ENCODE data around the gene TENT5C.

The TENT5C gene

GRCh38 chr1:117633068-117633345, 27.2 kb downstream of the TENT5C start:
- in situ Hi-C loops (cut with HindIII; ENCODE audit: low sequenced_read_pairs): no loop called here

- in situ Hi-C loops (cut with HindIII; ENCODE audit: low sequenced_read_pairs): no loop called here
Measured at GRCh38 chr1:117633423-117633822, 27.6 kb downstream of the TENT5C start.

DNA sequence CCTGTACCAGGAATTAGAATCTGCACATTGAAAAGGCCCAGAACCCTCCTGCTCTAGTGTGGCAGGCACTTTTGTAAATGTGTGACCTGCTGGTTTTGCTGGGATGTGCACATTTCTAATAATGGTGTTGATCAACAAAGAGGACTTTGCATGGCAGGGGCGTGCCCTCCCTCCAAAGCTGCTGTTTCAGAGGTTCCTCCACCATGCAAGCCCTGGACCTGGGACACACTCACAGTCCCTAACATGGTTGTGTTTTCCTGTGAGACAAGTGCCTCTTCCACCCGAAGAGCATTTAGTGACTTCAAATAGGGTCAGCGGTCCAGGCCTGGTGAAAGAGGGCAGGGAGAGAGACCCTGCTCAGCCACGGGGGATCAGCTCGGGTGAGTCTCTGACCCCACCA, 28.1 kb downstream of the TENT5C start:
- in situ Hi-C loops (cut with HindIII; ENCODE audit: low sequenced_read_pairs): no loop called here

DNA sequence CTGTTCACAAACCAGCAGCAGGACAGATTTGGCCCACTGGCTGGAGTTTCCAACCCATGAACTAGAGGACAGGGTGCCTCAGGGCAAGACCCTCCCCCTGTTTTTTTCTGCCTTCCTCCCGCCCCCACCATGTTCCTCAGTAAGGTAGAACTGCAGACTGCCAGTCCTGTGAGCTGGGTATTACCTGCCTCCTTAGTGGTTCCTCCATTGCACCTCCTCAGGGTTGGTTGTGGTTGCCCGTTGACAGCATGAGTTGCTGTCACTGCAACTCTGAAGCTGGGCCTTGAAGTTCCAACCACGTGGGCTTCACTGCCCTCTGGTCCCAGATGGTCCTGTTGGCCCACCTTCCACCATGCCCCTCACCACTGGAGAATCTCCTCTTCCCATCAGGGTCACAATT, 28.8 kb downstream of the TENT5C start:
- in situ Hi-C loops (cut with HindIII; ENCODE audit: low sequenced_read_pairs): no loop called here

DNA sequence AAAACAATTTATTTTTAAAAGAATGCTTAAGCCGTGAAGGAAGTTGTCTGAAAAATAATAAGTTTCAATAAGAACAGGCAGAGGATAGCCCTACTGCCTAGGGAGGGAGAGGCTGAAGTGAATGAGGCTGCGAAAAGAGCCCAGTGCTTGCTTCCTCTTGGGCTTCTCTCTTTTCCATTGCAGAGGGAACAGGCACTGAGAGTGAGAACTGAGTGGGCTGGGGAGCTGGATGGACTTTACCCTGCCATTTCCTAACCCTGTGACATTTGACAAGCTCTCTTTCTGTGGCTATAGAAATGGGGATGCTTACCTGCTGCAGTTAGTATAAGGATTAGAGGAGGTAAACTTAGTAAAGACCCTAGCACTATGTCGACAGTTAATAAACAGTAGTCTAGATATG, 30.0 kb downstream of the TENT5C start:
- in situ Hi-C loops (cut with HindIII; ENCODE audit: low sequenced_read_pairs): no loop called here

- in situ Hi-C loops (cut with HindIII; ENCODE audit: low sequenced_read_pairs): no loop called here
Measured at GRCh38 chr1:117636637-117637425, 31.0 kb downstream of the TENT5C start.

DNA sequence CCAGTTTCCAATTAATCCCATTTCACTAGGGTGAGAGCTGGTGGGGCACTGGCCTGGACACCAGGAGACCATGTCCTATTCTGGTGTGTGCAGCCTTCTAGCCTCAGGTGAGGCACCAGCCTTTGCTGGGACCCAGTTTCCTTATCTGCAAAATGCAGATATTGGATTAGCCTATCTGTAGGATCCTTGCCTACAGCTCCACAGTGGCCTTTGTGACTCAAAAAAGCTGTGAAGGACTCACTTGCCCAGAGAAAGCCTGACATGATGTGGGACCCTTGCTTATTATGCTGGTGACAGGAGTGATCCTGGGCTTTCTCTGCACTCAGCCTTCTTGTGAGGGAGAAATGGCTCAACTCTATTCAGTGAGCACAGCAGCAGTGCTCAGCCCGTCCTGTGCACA, 32.3 kb downstream of the TENT5C start:
- in situ Hi-C loops (cut with HindIII; ENCODE audit: low sequenced_read_pairs): no loop called here

- in situ Hi-C loops (cut with HindIII; ENCODE audit: low sequenced_read_pairs): no loop called here
Measured at GRCh38 chr1:117638759-117639158, 32.9 kb downstream of the TENT5C start.

GRCh38 chr1:117639741-117640140, 33.9 kb downstream of the TENT5C start:
- in situ Hi-C loops (cut with HindIII; ENCODE audit: low sequenced_read_pairs): no loop called here

GRCh38 chr1:117641536-117641935, 35.7 kb downstream of the TENT5C start:
- in situ Hi-C loops (cut with HindIII; ENCODE audit: low sequenced_read_pairs): no loop called here

DNA sequence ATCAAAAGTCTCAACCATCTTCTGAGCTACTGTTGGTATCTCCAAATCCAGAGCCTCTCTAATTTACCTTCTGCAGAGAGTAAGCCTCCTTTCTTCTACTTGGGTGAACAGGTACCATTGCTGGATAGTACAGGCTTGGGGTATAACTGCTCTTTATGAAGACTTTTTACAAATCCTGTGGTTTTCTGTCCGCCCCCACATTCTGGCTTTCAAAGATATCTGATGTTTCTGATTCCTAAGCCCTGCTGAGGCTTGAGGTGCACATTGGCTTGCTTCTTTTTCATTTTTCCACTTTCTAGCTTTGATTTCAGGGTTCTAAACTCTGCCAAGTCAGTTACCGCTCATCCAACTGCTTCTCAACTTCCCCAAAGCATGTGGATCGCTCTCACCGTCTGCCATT, 37.1 kb downstream of the TENT5C start:
- in situ Hi-C loops (cut with HindIII; ENCODE audit: low sequenced_read_pairs): no loop called here

- in situ Hi-C loops (cut with HindIII; ENCODE audit: low sequenced_read_pairs): no loop called here
Measured at GRCh38 chr1:117643601-117644000, 37.8 kb downstream of the TENT5C start.

GRCh38 chr1:117644696-117645311, 39.0 kb downstream of the TENT5C start:
- in situ Hi-C loops (cut with HindIII; ENCODE audit: low sequenced_read_pairs): no loop called here

DNA sequence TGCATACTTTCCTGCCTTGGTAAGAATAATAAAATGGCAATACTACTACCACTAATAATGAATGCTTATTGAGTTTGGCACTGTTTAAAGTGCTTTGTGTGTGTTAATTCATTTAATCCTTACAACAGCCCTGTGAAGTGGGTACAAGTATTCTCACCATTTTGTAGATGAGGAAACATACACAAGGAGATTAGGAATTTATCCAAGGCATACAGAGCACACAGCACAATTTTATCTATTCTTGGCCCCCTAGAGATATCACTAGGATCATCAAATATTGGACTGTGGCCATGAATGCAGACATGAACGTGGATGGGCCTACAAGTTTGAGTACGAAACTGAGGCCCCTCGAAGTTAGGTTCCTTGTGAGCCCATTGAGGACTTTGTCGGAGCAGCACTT, 39.5 kb downstream of the TENT5C start:
- in situ Hi-C loops (cut with HindIII; ENCODE audit: low sequenced_read_pairs): no loop called here

DNA sequence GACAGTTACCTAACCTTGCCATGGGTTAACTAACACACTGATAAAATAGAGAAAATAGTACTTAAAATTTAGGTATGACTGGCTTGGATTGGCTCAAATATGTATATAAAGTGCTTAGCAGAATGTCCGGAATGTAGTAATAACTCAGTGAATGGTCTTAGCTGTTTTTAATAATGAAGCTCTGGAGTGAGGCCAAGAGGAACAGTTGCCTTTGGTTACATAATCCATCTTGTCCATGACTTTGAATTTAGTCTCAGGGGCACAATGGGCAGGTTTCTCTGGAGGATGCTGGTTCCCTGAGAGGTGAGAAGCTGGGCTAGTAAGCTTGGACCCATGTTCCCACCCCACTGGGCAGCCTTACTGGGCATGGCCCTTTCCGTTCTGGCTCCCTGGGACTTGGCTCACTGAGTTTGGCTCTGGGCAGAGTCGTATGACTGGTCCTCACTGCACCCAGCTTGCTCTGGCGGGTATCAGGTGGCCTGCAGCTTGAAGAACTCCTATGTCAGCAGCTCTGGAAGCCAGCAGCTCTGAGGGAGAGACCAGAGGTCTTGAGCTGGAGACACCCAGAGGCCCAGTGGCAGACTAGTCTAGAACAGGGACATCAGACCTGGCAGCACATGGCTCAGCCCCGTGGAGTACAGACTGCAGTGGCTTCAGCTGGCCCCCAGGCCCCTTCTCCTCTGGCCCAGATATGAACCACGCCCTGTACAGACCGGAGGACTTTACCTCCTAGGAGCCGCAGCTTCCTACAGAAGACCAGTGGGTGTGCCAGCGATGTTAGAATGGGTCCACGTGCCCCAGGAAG, 40.4 kb downstream of the TENT5C start:
- in situ Hi-C loops (cut with HindIII; ENCODE audit: low sequenced_read_pairs): no loop called here

DNA sequence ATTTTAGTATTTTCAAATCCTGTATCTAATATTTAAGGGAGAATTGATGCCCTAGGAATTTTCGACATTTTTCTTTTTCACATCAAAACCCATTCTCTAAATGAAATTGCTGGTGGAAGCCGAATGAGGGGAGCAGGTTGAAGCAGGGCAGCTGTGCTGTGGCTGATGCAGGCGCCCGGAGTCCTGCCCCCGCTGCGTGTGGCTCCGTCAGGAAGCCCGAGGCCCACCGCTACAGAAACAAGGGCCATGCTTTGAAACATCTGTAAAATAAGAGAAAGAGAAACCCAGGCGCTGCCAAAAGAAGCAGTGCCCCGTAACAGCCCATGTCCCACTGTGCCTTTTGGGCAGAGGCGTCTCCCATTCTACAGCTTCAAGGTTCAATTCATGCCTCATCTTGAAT, 41.1 kb downstream of the TENT5C start:
- in situ Hi-C loops (cut with HindIII; ENCODE audit: low sequenced_read_pairs): no loop called here

- in situ Hi-C loops (cut with HindIII; ENCODE audit: low sequenced_read_pairs): no loop called here
Measured at GRCh38 chr1:117648015-117648414, 42.2 kb downstream of the TENT5C start.

DNA sequence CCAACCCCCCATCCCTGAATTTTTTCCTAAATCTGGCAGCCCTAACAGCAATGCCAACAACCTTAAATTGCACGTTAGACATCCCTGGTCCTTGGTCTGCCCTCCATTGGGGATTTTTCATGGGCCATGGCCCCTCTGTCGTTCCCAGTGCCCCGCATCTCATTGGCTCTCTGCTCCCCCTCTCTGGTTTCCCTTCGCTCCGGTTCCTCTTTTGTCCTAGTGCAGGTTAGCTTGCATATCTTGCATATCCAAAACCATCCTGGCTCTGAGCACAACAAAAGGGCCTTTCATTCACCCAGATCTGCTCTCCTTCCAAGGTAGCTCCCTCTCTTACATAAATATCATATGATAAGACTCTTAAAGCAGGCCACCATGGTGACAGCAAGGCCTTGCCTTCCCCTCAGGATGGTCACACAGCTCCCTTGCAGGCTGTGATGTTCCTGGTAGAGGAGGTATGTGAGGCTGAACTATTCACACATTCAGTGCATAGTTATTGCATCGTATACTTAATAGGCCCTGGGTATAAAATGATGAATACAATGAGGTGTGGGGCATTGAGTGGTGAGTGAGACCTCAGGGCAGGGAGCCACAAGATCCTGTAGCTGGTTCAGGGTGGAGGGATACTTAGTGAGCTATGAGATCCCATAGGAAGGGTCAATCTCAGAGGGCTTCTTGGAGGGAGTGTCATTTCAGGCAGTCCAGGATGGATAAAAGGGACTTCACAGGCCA, 45.2 kb downstream of the TENT5C start:
- in situ Hi-C loops (cut with HindIII; ENCODE audit: low sequenced_read_pairs): no loop called here

DNA sequence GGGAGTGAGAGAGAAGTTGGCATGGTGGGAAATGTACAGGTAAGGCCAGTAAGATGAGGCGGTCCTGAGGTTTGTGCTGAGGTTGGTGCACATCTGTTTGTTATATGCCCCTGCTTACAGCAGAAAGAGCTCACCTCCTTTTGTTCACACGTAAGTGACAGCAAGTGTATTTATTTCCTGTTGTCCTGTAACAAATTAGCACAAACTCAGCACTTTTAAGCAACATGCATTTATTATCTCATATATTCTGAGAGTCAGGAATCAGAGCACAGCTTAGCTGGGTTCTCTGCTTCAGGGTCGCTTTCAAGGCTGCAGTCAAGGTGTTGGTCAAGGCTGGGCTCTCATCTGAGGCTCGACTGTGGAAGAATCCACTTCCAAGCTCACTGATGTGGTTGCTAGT, 45.8 kb downstream of the TENT5C start:
- in situ Hi-C loops (cut with HindIII; ENCODE audit: low sequenced_read_pairs): no loop called here

DNA sequence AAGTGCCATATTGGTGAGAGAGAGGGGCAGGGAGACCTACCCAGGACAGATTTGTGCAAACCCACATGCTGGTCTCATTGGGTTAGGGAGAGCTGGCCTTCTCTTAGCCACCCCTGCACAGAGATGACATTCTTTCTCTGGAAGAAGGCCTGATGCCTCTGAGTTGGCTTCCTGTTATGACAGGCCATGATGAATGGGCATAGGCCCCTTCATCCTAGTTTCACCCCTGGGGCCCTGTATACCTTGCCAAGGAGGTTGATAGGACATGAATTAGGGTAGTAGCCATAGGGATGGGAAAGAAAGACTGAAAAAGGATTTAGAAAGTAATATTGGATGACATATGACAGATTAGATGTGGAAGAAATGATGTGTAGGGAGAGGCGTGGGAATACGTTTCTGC, 46.6 kb downstream of the TENT5C start:
- in situ Hi-C loops (cut with HindIII; ENCODE audit: low sequenced_read_pairs): no loop called here

GRCh38 chr1:117653195-117653594, 47.3 kb downstream of the TENT5C start:
- in situ Hi-C loops (cut with HindIII; ENCODE audit: low sequenced_read_pairs): no loop called here

Measured in DLD1 (cell line).